K562 (cell line): ENCODE data around the gene SLC10A3. TPM values are rescaled to one million over a fixed set of nuclear protein-coding genes. Genes with fewer than 3 reads are reported as not detected.

Experiments used
- ATAC-seq: fragments of 200-7000 bp; cut with Tn5 transposase; 3 replicates; pipeline ENCODE4 v1.9.1; 2020; ENCODE audit warnings: moderate library complexity
- BruUV-seq: library from RNA; stranded (reverse); fragments of 400-500 nt; replicated peaks from 2 replicates; lab custom pipeline; 2021; lab: Mats Ljungman, UMichigan
- CTCF ChIA-PET: fragments of 300-600 bp; formaldehyde crosslinking; extraction: SDS; loops from one replicate; lab custom pipeline; 2021; ENCODE audit warnings: low intra/inter-chr PET ratio; lab: Yijun Ruan, JAX
- POLR2A ChIA-PET: fragments of 300-600, 350-650 bp; sonication (Branson Sonifier 250); formaldehyde crosslinking; extraction: SDS; loops from one replicate; lab custom pipeline; 2021; ENCODE audit warnings: antibody characterized with exemption, inconsistent platforms; lab: Yijun Ruan, JAX
- DNase-seq, 4 experiments: peaks; one replicate each; pipeline versions ENCODE4 v3.0.0 to v3.0.0-alpha.2; 2011 to 2018; ENCODE audit warnings: low spot score in 3 of 4, mixed read lengths in 3 of 4; ENCODE audit errors: extremely low read depth in 1 of 4
- FAIRE-seq: peaks from 2 replicates; lab custom pipeline; 2011; peaks lifted over from hg19 to GRCh38; lab: Jason Lieb, UNC
- H2AFZ ChIP-seq: 2 replicates; pipeline ENCODE4 v1.6.0; 2011; ENCODE audit warnings: low read depth, low read length, control low read depth, inconsistent platforms
- H3K27ac ChIP-seq: fragments of 200-600 bp; 3 replicates; pipeline ENCODE4 v1.8.0; 2011; ENCODE audit warnings: low read depth, mild to moderate bottlenecking, control low read depth, inconsistent platforms, low read length, moderate library complexity, mixed read lengths; ENCODE audit errors: extremely low read depth
- H3K27me3 ChIP-seq, 2 experiments: fragments of 300-600 bp in 1 of 2; 2 replicates in 1 of 2; 3 replicates in 1 of 2; pipeline versions ENCODE4 v1.6.0 to v1.8.0; 2011; ENCODE audit warnings: inconsistent platforms in 2 of 2, low read length in 2 of 2, mild to moderate bottlenecking in 1 of 2, mixed read lengths in 1 of 2, moderate library complexity in 1 of 2; ENCODE audit not compliant: control insufficient read depth in 2 of 2, insufficient read depth in 2 of 2
- H3K36me3 ChIP-seq: fragments of 300-600 bp; 3 replicates; pipeline ENCODE4 v1.8.0; 2011; ENCODE audit warnings: mild to moderate bottlenecking, low read length, inconsistent platforms; ENCODE audit not compliant: control insufficient read depth, insufficient read depth
- H3K4me1 ChIP-seq, 2 experiments: fragments of 200-600 bp in 1 of 2; replicated peaks in 1 of 2; 2 replicates in 1 of 2; 3 replicates in 1 of 2; pipeline versions ENCODE4 v1.5.1 to v1.8.0; 2011; ENCODE audit warnings: inconsistent platforms in 2 of 2, low read length in 2 of 2, mild to moderate bottlenecking in 1 of 2, mixed read lengths in 1 of 2, moderate library complexity in 1 of 2; ENCODE audit not compliant: control insufficient read depth in 2 of 2, insufficient read depth in 2 of 2
- H3K4me2 ChIP-seq: 2 replicates; pipeline ENCODE4 v1.6.1; 2011; ENCODE audit warnings: low read length, control low read depth, inconsistent platforms, mixed read lengths; ENCODE audit not compliant: insufficient read depth
- H3K4me3 ChIP-seq: fragments of 200-600 bp; sonication (generic), shearing (Covaris generic); 2 replicates; pipeline ENCODE4 v1.5.1; 2016; ENCODE audit warnings: control low read depth, inconsistent platforms
- H3K79me2 ChIP-seq: fragments of 200-600 bp; 3 replicates; pipeline ENCODE4 v1.8.0; 2011; ENCODE audit warnings: low read length, inconsistent platforms; ENCODE audit not compliant: control insufficient read depth, insufficient read depth
- H3K9ac ChIP-seq, 2 experiments: 2 replicates each; pipeline versions ENCODE4 v1.6.0 to v1.6.1; 2011; ENCODE audit warnings: low read depth in 2 of 2, low read length in 2 of 2, control low read depth in 1 of 2, inconsistent platforms in 1 of 2, mild to moderate bottlenecking in 1 of 2, mixed read lengths in 1 of 2; ENCODE audit not compliant: insufficient read depth in 1 of 2
- H3K9me1 ChIP-seq: one replicate; pipeline ENCODE4 v1.6.0; 2011; ENCODE audit warnings: inconsistent platforms, mild to moderate bottlenecking, low read length, moderate library complexity; ENCODE audit not compliant: control insufficient read depth, insufficient read depth
- H3K9me3 ChIP-seq: replicated peaks from 2 replicates; pipeline ENCODE4 v1.5.1; 2011; ENCODE audit warnings: low read depth, low read length, inconsistent platforms; ENCODE audit not compliant: control insufficient read depth, insufficient read depth
- H4K20me1 ChIP-seq: replicated peaks from 2 replicates; pipeline ENCODE4 v1.6.1; 2011; ENCODE audit warnings: low read length, inconsistent platforms, mixed read lengths; ENCODE audit not compliant: control insufficient read depth, insufficient read depth
- CBFA2T2 ChIP-seq: fragments of 450-650 bp; conservative IDR thresholded peaks from 2 replicates; pipeline ENCODE4 v1.6.1; 2017; ENCODE audit warnings: mild to moderate bottlenecking
- EP300 ChIP-seq: IDR thresholded peaks from 2 replicates; pipeline ENCODE4 v1.6.1; 2012; ENCODE audit warnings: low read length, improper control_type of control experiment
- FOXK2 ChIP-seq, 2 experiments: fragments of 450-650 bp; IDR thresholded peaks in 1 of 2; conservative IDR thresholded peaks in 1 of 2; 2 replicates each; pipeline ENCODE4 v1.6.1; 2016; ENCODE audit warnings: low read depth in 2 of 2, mild to moderate bottlenecking in 1 of 2
- FOXM1 ChIP-seq, 2 experiments: fragments of 450-650 bp in 1 of 2; sonication (generic) in 1 of 2; formaldehyde crosslinking in 1 of 2; IDR thresholded peaks; 2 replicates each; pipeline versions ENCODE4 v1.6.1 to v1.9.0; 2017 to 2022; ENCODE audit warnings: low read depth in 2 of 2, mild to moderate bottlenecking in 2 of 2, missing genetic modification reagents in 1 of 2, moderate library complexity in 1 of 2
- GATA2 ChIP-seq: sonication (generic); formaldehyde crosslinking; IDR thresholded peaks from 2 replicates; pipeline ENCODE4 v1.4.0; 2020; ENCODE audit warnings: mild to moderate bottlenecking, missing genetic modification reagents
- MECOM ChIP-seq: fragments of 250-450 bp; sonication (Bioruptor Pico); IDR thresholded peaks from 2 replicates; pipeline ENCODE4 v1.8.0; 2022; ENCODE audit warnings: inconsistent platforms
- NR1H2 ChIP-seq: sonication (generic); formaldehyde crosslinking; IDR thresholded peaks from 2 replicates; pipeline ENCODE4 v1.4.0; 2020; ENCODE audit warnings: mild to moderate bottlenecking, missing genetic modification reagents
- RCOR1 ChIP-seq, 2 experiments: IDR thresholded peaks; 2 replicates each; pipeline ENCODE4 v1.6.1; 2012; ENCODE audit warnings: low read depth in 2 of 2, low read length in 2 of 2, borderline replicate concordance in 1 of 2, improper control_type of control experiment in 1 of 2
- SMAD4 ChIP-seq: fragments of 250-450 bp; sonication (Bioruptor Pico); conservative IDR thresholded peaks from 2 replicates; pipeline ENCODE4 v1.8.0; 2021; ENCODE audit warnings: inconsistent platforms, mild to moderate bottlenecking, moderate library complexity
- SMC3 ChIP-seq: conservative IDR thresholded peaks from 2 replicates; pipeline ENCODE4 v1.6.1; 2011; ENCODE audit warnings: low read depth, low read length, improper control_type of control experiment; ENCODE audit not compliant: insufficient read depth
- WHSC1 ChIP-seq: IDR thresholded peaks from one replicate; pipeline ENCODE4 v1.6.1; 2012; ENCODE audit warnings: low read length, control low read depth, inconsistent platforms
- ZBED1 ChIP-seq: IDR thresholded peaks from 2 replicates; pipeline ENCODE4 v1.6.1; 2014
- ZZZ3 ChIP-seq: fragments of 450-650 bp; IDR thresholded peaks from 2 replicates; pipeline ENCODE4 v1.6.1; 2016; ENCODE audit warnings: antibody characterized with exemption, mild to moderate bottlenecking, moderate library complexity
- WGBS: fragments of 100-300 bp; shearing (Covaris generic); methylation state at CpG from one replicate; pipeline ENCODE4 v1.1.6; 2016; ENCODE audit warnings: low coverage, mixed read lengths; ENCODE audit not compliant: insufficient coverage; ENCODE audit errors: missing lambda C conversion rate; 5-methylcytosine and 5-hydroxymethylcytosine counted together
- in situ Hi-C: fragments of 300-500 bp; cut with MboI; formaldehyde crosslinking; loops from 4 replicates; pipeline ENCODE4 v1.15.0; 2018; ENCODE audit warnings: inconsistent platforms, mixed read lengths
- intact Hi-C: fragments of 100-400 bp; cut with micrococcal nuclease; formaldehyde crosslinking; loops from 2 replicates; pipeline ENCODE4 v1.14.2; 2022
- polyA plus RNA-seq, 8 experiments: library from polyadenylated mRNA; depleted of rRNA in 4 of 8; stranded (reverse) in 5 of 8; unstranded in 3 of 8; fragments of >200 nt; fragmentation: Nextera tagmentation in 2 of 8; fragmentation: Illumina TruSeq in 1 of 8; extraction: Ambion mirVana in 2 of 8; extraction: Trizol in 1 of 8; gene quantifications; 2 replicates each; pipeline versions ENCODE4 v1.2.1 to v1.2.3, GENCODE V29; 2011 to 2014; ENCODE audit warnings: inconsistent platforms in 1 of 8, missing spikeins in 1 of 8
- total RNA-seq, 7 experiments: library from RNA; depleted of rRNA in 6 of 7; stranded (reverse); fragments of >200 nt in 6 of 7; fragmentation: Illumina TruSeq in 2 of 7; extraction: Trizol in 2 of 7; gene quantifications; 2 replicates each; pipeline versions ENCODE4 v1.2.1 to v1.2.3, GENCODE V29; 2011 to 2021; ENCODE audit warnings: low replicate concordance in 1 of 7
- TF ChIP-seq, protein P1 (sequence below): sonication (generic); formaldehyde crosslinking; IDR thresholded peaks from 2 replicates; pipeline ENCODE4 v1.8.0; 2022; ENCODE audit warnings: mild to moderate bottlenecking, missing genetic modification reagents
- TF ChIP-seq, protein P2 (sequence below): fragments of 250-450 bp; sonication (Bioruptor Pico); IDR thresholded peaks from 2 replicates; pipeline ENCODE4 v1.8.0; 2021; ENCODE audit warnings: borderline replicate concordance, mild to moderate bottlenecking, moderate library complexity; ENCODE audit not compliant: poor library complexity, severe bottlenecking
- TF ChIP-seq, protein P3 (sequence below), 3 experiments: IDR thresholded peaks in 2 of 3; conservative IDR thresholded peaks in 1 of 3; 2 replicates each; pipeline ENCODE4 v1.5.1; 2011 to 2012; ENCODE audit warnings: low read length in 3 of 3, mild to moderate bottlenecking in 3 of 3, control low read depth in 2 of 3, improper control_type of control experiment in 1 of 3, inconsistent platforms in 1 of 3, low read depth in 1 of 3, mixed read lengths in 1 of 3, moderate library complexity in 1 of 3; ENCODE audit not compliant: insufficient read depth in 2 of 3

The SLC10A3 gene
- total and polyA plus RNA-seq, 9 of the 15 experiments (the other 6 are each of a cell fraction or from before 2014, with no cell fraction given): 5.2 to 30.6 (median 16.7) TPM

DNA sequence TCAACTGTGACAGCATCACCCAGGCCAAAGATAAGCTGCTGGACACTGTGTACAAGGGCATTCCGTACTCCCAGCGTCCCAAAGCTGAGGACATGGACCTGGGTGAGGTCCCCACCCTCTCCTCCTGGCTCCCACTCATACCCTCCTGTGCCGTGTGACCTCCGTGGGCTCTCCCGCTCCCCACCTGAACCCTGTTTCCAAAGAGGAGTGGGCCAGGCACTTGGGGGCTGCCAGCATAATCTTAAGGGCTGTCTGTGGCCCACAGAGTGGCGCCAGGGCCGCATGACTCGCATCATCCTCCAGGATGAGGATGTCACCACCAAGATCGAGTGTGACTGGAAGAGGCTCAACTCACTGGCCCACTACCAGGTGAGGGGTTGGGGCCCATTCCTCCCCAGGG lies 21.3 kb downstream of the SLC10A3 start:
- Histone ChIP-seq H3K4me3 (no peak overlapping the region), H3K9ac (no peak overlapping the region), H3K27me3 (no peaks in the 10 kb centered on the region), H3K9me3 (no peaks in the 10 kb centered on the region), H3K4me1 (peaks cover 0 to 14% of the 10 kb centered on the region in 2 experiments; a peak in 2 of 5 replicates), H3K36me3 (peaks cover 79% of the 10 kb centered on the region; the same call in 2 of the 3 replicates), H3K4me2 (no peak overlapping the region), H4K20me1 (no peaks in the 10 kb centered on the region), H2AFZ (no peak overlapping the region), H3K79me2 (no peaks in the 10 kb centered on the region), H3K27ac (no peak overlapping the region), H3K9me1 (no peaks in the 10 kb centered on the region)
- in situ Hi-C loops: no loop called here
- no peak for TF ChIP-seq NR1H2
- TF ChIP-seq CBFA2T2: no peak
- TF ChIP-seq WHSC1: no peak
- no peak for TF ChIP-seq SMAD4 (CRISPR knock-in tag)
- no peak for TF ChIP-seq EP300
- TF ChIP-seq GATA2 (CRISPR knock-in tag): no peak
- TF ChIP-seq, protein P1, sequence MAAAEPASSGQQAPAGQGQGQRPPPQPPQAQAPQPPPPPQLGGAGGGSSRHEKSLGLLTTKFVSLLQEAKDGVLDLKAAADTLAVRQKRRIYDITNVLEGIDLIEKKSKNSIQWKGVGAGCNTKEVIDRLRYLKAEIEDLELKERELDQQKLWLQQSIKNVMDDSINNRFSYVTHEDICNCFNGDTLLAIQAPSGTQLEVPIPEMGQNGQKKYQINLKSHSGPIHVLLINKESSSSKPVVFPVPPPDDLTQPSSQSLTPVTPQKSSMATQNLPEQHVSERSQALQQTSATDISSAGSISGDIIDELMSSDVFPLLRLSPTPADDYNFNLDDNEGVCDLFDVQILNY (CRISPR knock-in tag): no peak
- no peak for TF ChIP-seq ZZZ3
- no peak for TF ChIP-seq ZBED1
- TF ChIP-seq SMC3: no peak
- TF ChIP-seq, protein P2, sequence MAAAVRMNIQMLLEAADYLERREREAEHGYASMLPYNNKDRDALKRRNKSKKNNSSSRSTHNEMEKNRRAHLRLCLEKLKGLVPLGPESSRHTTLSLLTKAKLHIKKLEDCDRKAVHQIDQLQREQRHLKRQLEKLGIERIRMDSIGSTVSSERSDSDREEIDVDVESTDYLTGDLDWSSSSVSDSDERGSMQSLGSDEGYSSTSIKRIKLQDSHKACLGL (CRISPR knock-in tag): no peak
- TF ChIP-seq MECOM (CRISPR knock-in tag): no peak
- no peak for TF ChIP-seq RCOR1 (IDR thresholded peaks at IDR 0.05; ENCODE audit: borderline replicate concordance in 1 of 2, low read depth in 2 of 2, low read length in 2 of 2)
- TF ChIP-seq FOXM1 (IDR thresholded peaks at IDR 0.05; ENCODE audit: low read depth): no peak
- TF ChIP-seq FOXM1 (CRISPR knock-in tag; IDR thresholded peaks at IDR 0.05; ENCODE audit: low read depth): no peak
- TF ChIP-seq, protein P3, sequence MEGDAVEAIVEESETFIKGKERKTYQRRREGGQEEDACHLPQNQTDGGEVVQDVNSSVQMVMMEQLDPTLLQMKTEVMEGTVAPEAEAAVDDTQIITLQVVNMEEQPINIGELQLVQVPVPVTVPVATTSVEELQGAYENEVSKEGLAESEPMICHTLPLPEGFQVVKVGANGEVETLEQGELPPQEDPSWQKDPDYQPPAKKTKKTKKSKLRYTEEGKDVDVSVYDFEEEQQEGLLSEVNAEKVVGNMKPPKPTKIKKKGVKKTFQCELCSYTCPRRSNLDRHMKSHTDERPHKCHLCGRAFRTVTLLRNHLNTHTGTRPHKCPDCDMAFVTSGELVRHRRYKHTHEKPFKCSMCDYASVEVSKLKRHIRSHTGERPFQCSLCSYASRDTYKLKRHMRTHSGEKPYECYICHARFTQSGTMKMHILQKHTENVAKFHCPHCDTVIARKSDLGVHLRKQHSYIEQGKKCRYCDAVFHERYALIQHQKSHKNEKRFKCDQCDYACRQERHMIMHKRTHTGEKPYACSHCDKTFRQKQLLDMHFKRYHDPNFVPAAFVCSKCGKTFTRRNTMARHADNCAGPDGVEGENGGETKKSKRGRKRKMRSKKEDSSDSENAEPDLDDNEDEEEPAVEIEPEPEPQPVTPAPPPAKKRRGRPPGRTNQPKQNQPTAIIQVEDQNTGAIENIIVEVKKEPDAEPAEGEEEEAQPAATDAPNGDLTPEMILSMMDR (IDR thresholded peaks at IDR 0.05 in 2 of 3, conservative IDR thresholded peaks at IDR 0.05 in 1 of 3; ENCODE audit: insufficient read depth in 2 of 3, low read depth in 1 of 3, low read length in 3 of 3): no peak
- no peak for TF ChIP-seq FOXK2 (conservative IDR thresholded peaks at IDR 0.05 in 1 of 2, IDR thresholded peaks at IDR 0.05 in 1 of 2; ENCODE audit: low read depth in 2 of 2)
- no peak for ATAC-seq
- BruUV-seq: no TSS peak
- WGBS: 84% methylated on average over 8 of the region's 9 CpGs
- no peak for DNase-seq
- FAIRE-seq: no peak
- ChIA-PET POLR2A (no interaction called here), CTCF (no interaction called here)
- intact Hi-C loops: no loop called here
